ENCODE results near the gene ACAA1. TPM values are rescaled to one million over a fixed set of nuclear protein-coding genes. Genes with fewer than 3 reads are reported as not detected.

Gene ACAA1
- total RNA-seq, 3 donors from 2014 or later (not counting 1 experiment from before 2014, with no cell fraction given): 79.4 to 101 (median 93.9) TPM

GRCh38 chr3:38098376-38098723 lies 38.6 kb downstream of the ACAA1 start:
- no peak for TF ChIP-seq CTCF (IDR thresholded peaks at IDR 0.05)
- Histone ChIP-seq H3K4me3 (ENCODE audit: low read length) (no peak overlapping the region), H3K27ac (ENCODE audit: low read length) (no peak overlapping the region), H3K4me1 (ENCODE audit: control insufficient read depth, insufficient read depth, low read length) (no peaks in the 10 kb centered on the region), H3K27me3 (ENCODE audit: control insufficient read depth, insufficient read depth, low read length) (no peaks in the 10 kb centered on the region), H3K36me3 (ENCODE audit: control insufficient read depth, insufficient read depth, low read length) (no peaks in the 10 kb centered on the region), H3K9me3 (ENCODE audit: control insufficient read depth, insufficient read depth, low read length) (no peaks in the 10 kb centered on the region)
- Mint-ChIP-seq H3K27me3 (ENCODE audit: low read depth in 2 of 2) (peaks cover 0 to 2% of the 10 kb centered on the region in 2 donors), H3K27ac (no peak overlapping the region), H3K36me3 (no peaks in the 10 kb centered on the region), H3K4me1 (no peaks in the 10 kb centered on the region), H3K9me3 (no peaks in the 10 kb centered on the region), H3K4me3 (no peak overlapping the region)
- WGBS (ENCODE audit: insufficient coverage): 91% methylated on average over 9 of the region's 9 CpGs
- ATAC-seq (no peak), DNase-seq (no peak)
- intact Hi-C loops (cut with micrococcal nuclease): no loop called here

- no peak for TF ChIP-seq CTCF (IDR thresholded peaks at IDR 0.05)
- no peaks in the 10 kb centered on the region for H3K9me3 Mint-ChIP-seq
- Histone ChIP-seq H3K9me3 (ENCODE audit: control insufficient read depth, insufficient read depth, low read length) (no peaks in the 10 kb centered on the region), H3K27me3 (ENCODE audit: control insufficient read depth, insufficient read depth, low read length) (no peaks in the 10 kb centered on the region), H3K27ac (ENCODE audit: low read length) (no peak overlapping the region), H3K4me1 (ENCODE audit: control insufficient read depth, insufficient read depth, low read length) (no peaks in the 10 kb centered on the region), H3K36me3 (ENCODE audit: control insufficient read depth, insufficient read depth, low read length) (no peaks in the 10 kb centered on the region), H3K4me3 (ENCODE audit: low read length) (no peak overlapping the region)
- DNase-seq: no peak
- ATAC-seq: no peak
- H3K4me3 Mint-ChIP-seq: no peak overlapping the region
- 77% methylated on average over 19 of the region's 19 CpGs for WGBS (ENCODE audit: insufficient coverage)
- H3K36me3 Mint-ChIP-seq: no peaks in the 10 kb centered on the region
- intact Hi-C loops (cut with micrococcal nuclease): no loop called here
- H3K4me1 Mint-ChIP-seq: no peaks in the 10 kb centered on the region
- no peak overlapping the region for H3K27ac Mint-ChIP-seq
- H3K27me3 Mint-ChIP-seq (ENCODE audit: low read depth in 2 of 2): no peaks in the 10 kb centered on the region
Measured at GRCh38 chr3:38097446-38098375, 39.2 kb downstream of the ACAA1 start.

DNA sequence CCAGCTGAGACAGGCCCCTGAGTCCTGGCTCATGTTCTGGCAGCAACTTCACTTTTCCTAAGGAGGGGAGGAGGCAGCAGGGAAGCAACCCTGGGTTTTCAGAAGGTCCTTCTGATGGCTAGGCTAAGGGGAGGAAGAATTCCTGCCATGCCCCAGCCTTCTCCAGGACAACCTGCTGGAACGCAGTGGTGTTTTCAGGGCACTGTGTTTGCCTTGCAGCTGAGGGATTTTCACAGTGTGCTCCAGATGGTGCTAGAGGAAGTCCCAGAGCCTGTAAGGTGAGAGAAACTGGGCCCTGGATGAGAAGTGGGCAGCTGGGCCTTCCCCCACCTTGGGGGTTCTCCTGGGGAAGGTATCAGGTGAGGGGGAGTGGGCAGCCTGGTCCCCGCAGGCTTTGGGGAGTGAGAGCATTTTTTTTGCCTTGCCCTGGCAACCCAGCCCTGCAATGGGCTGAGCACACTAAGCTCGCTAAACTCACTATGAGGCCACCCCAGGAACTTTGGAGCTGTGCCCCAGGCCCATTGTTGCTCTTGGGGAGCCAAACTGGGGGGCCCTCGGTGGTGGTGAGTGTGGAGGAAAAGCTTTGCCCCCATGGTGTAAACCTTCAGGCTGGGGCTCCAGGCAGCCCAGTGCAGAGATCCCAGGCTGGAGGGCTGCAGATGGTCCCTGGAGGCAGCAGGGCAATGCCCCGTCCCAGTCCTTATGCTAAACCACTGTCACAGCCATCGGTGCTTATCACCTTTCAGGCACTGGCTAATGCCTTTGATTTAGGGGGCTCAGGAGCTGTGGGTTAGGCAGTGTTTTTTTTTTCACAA lies 41.1 kb downstream of the ACAA1 start:
- Histone ChIP-seq H3K4me3 (ENCODE audit: low read length) (no peak overlapping the region), H3K27ac (ENCODE audit: low read length) (no peak overlapping the region), H3K36me3 (ENCODE audit: control insufficient read depth, insufficient read depth, low read length) (no peaks in the 10 kb centered on the region), H3K27me3 (ENCODE audit: control insufficient read depth, insufficient read depth, low read length) (no peaks in the 10 kb centered on the region), H3K4me1 (ENCODE audit: control insufficient read depth, insufficient read depth, low read length) (no peaks in the 10 kb centered on the region), H3K9me3 (ENCODE audit: control insufficient read depth, insufficient read depth, low read length) (no peaks in the 10 kb centered on the region)
- H3K27me3 Mint-ChIP-seq (ENCODE audit: low read depth in 2 of 2): no peaks in the 10 kb centered on the region
- no peaks in the 10 kb centered on the region for H3K36me3 Mint-ChIP-seq
- no peak for TF ChIP-seq CTCF (IDR thresholded peaks at IDR 0.05)
- intact Hi-C loops (cut with micrococcal nuclease): no loop called here
- H3K4me3 Mint-ChIP-seq: no peak overlapping the region
- WGBS (ENCODE audit: insufficient coverage): 92% methylated on average over 6 of the region's 6 CpGs
- no peaks in the 10 kb centered on the region for H3K9me3 Mint-ChIP-seq
- no peak overlapping the region for H3K27ac Mint-ChIP-seq
- ATAC-seq (no peak), DNase-seq (no peak)
- no peaks in the 10 kb centered on the region for H3K4me1 Mint-ChIP-seq
